SK-N-MC (cell line): Measurements from ENCODE around the gene SLC25A39.

Experiments
- EZH2 ChIP-seq: fragments of 200-600 bp; sonication (generic); IDR thresholded peaks from one replicate; pipeline ENCODE4 v1.6.1; 2017; ENCODE audit warnings: antibody characterized with exemption
- POLR2AphosphoS5 ChIP-seq: IDR thresholded peaks from 2 replicates; pipeline ENCODE4 v1.6.1; 2012; ENCODE audit warnings: mild to moderate bottlenecking, low read depth, low read length, borderline replicate concordance

DNA sequence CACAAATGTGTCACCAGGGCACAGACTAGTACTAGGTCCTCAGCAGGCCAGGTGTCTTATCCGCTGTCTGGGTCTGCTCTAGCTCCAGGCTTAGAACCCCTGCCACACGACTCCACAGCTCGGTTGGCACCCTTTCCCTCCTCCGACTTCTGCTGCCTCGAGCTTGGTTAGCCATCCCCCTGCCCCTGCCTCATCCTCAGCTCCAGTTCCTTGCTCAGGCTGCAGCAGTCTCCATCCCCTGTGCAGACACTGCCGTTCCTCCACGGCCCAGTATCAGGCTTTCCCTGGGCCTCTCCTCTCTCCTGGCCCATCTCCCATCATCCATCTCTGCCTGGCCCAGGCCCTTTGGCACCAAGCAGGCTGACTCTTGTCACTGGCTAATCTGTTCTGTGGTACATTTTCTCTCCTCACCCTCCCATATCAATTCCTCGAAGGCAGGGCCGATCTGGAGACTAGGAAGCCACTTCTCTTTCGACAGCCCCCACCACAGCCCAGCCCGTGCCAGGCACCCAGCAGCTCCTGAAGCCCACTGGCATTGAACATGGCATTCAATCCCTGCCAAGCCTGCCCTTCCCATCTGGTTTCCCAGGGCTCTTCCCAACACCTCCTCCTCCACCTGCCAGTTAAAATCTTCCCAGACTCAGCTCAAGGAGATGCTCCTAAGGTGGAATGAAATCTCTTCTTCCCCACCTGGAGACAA is 19.0 kb upstream of the SLC25A39 start:
- TF ChIP-seq EZH2 (no peak), POLR2AphosphoS5 (no peak)
